Vagina (tissue), 2 donors: Measurements from ENCODE around the gene GRM4. TPM values are rescaled to one million over a fixed set of nuclear protein-coding genes. Genes with fewer than 3 reads are reported as not detected.

Experiments
- DNase-seq, 2 donors: peaks; one replicate each; pipeline ENCODE4 v3.0.0-alpha.2; 2017; ENCODE audit errors: extremely low spot score in 2 of 2
- H3K27ac ChIP-seq: fragments of 200-600 bp; sonication (generic); one replicate; pipeline ENCODE4 v1.5.1; 2019
- H3K27me3 ChIP-seq: fragments of 200-600 bp; sonication (generic); one replicate; pipeline ENCODE4 v1.5.1; 2019
- H3K36me3 ChIP-seq, 2 donors: fragments of 200-600 bp; sonication (generic); one replicate each; pipeline ENCODE4 v1.5.1; 2017 to 2019
- H3K4me1 ChIP-seq: fragments of 200-600 bp; sonication (generic); one replicate; pipeline ENCODE4 v1.5.1; 2019
- H3K4me3 ChIP-seq, 2 donors: fragments of 200-600 bp; sonication (generic); 1 replicate in 1 of 2; 2 replicates in 1 of 2; pipeline ENCODE4 v1.5.1; 2016 to 2019
- H3K9me3 ChIP-seq: fragments of 200-600 bp; sonication (generic); one replicate; pipeline ENCODE4 v1.5.1; 2019
- CTCF ChIP-seq, 3 experiments: fragments of 450-650 bp in 2 of 3; fragments of 200-600 bp in 1 of 3; sonication (generic) in 1 of 3; IDR thresholded peaks; one replicate each; pipeline ENCODE4 v1.5.1; 2017 to 2019; ENCODE audit warnings: antibody characterized with exemption in 3 of 3, mild to moderate bottlenecking in 2 of 3, moderate library complexity in 2 of 3
- POLR2A ChIP-seq, 2 donors: fragments of 450-650 bp; IDR thresholded peaks; one replicate each; pipeline ENCODE4 v1.6.1; 2017; ENCODE audit warnings: antibody characterized with exemption in 2 of 2, mild to moderate bottlenecking in 2 of 2, moderate library complexity in 2 of 2
- POLR2AphosphoS5 ChIP-seq, 2 donors: sonication (generic); formaldehyde crosslinking; IDR thresholded peaks; one replicate each; pipeline ENCODE4 v1.9.0; 2017; ENCODE audit warnings: antibody characterized with exemption in 2 of 2, mild to moderate bottlenecking in 2 of 2, low read depth in 1 of 2; ENCODE audit not compliant: insufficient read depth in 1 of 2
- intact Hi-C: fragments of 100-400 bp; cut with DNase I; formaldehyde crosslinking; loops from one replicate; pipeline ENCODE4 v1.15.1; 2023
- total RNA-seq: library from RNA; depleted of rRNA; stranded (reverse); fragments of >200 nt; gene quantifications from one replicate; pipeline ENCODE4 v1.2.3, GENCODE V29; 2016

Gene GRM4
- total RNA-seq, 1 donor from 2014 or later = not detected

GRCh38 chr6:34110610-34111009 is 35.3 kb downstream of the GRM4 start:
- Histone ChIP-seq H3K4me1 (no peaks in the 10 kb centered on the region), H3K4me3 (no peak overlapping the region), H3K27me3 (no peaks in the 10 kb centered on the region), H3K36me3 (no peaks in the 10 kb centered on the region), H3K27ac (no peak overlapping the region), H3K9me3 (no peaks in the 10 kb centered on the region)
- no peak for DNase-seq
- TF ChIP-seq POLR2A (IDR thresholded peaks at IDR 0.05) (no peak), POLR2AphosphoS5 (IDR thresholded peaks at IDR 0.05; ENCODE audit: insufficient read depth in 1 of 2, low read depth in 1 of 2) (no peak), CTCF (IDR thresholded peaks at IDR 0.05) (no peak)
- intact Hi-C loops = no loop called here

GRCh38 chr6:34108176-34108575 is 37.7 kb downstream of the GRM4 start:
- DNase-seq = no peak
- no peak overlapping the region for H3K4me3 ChIP-seq
- TF ChIP-seq POLR2AphosphoS5 (IDR thresholded peaks at IDR 0.05; ENCODE audit: insufficient read depth in 1 of 2, low read depth in 1 of 2) (no peak), POLR2A (IDR thresholded peaks at IDR 0.05) (no peak), CTCF (IDR thresholded peaks at IDR 0.05) (no peak)
- no peak overlapping the region for H3K27ac ChIP-seq
- intact Hi-C loops = no loop called here
- H3K27me3 ChIP-seq = no peaks in the 10 kb centered on the region
- H3K36me3 ChIP-seq = no peaks in the 10 kb centered on the region
- H3K9me3 ChIP-seq = no peaks in the 10 kb centered on the region
- H3K4me1 ChIP-seq = no peaks in the 10 kb centered on the region

- Histone ChIP-seq H3K36me3 (no peaks in the 10 kb centered on the region), H3K27me3 (no peaks in the 10 kb centered on the region), H3K27ac (no peak overlapping the region), H3K4me3 (no peak overlapping the region), H3K4me1 (no peaks in the 10 kb centered on the region), H3K9me3 (no peaks in the 10 kb centered on the region)
- no peak for DNase-seq
- no peak for TF ChIP-seq CTCF (IDR thresholded peaks at IDR 0.05)
- TF ChIP-seq POLR2AphosphoS5 (IDR thresholded peaks at IDR 0.05; ENCODE audit: insufficient read depth in 1 of 2, low read depth in 1 of 2) = no peak
- no peak for TF ChIP-seq POLR2A (IDR thresholded peaks at IDR 0.05)
- intact Hi-C loops = no loop called here
Observed at GRCh38 chr6:34106900-34107299, 39.0 kb downstream of the GRM4 start.

GRCh38 chr6:34106421-34106820 is 39.5 kb downstream of the GRM4 start:
- Histone ChIP-seq H3K27me3 (no peaks in the 10 kb centered on the region), H3K27ac (no peak overlapping the region), H3K4me3 (no peak overlapping the region), H3K4me1 (no peaks in the 10 kb centered on the region), H3K36me3 (no peaks in the 10 kb centered on the region), H3K9me3 (no peaks in the 10 kb centered on the region)
- intact Hi-C loops = no loop called here
- no peak for DNase-seq
- TF ChIP-seq POLR2A (IDR thresholded peaks at IDR 0.05) (no peak), CTCF (IDR thresholded peaks at IDR 0.05) (no peak), POLR2AphosphoS5 (IDR thresholded peaks at IDR 0.05; ENCODE audit: insufficient read depth in 1 of 2, low read depth in 1 of 2) (no peak)

GRCh38 chr6:34104628-34105027 is 41.3 kb downstream of the GRM4 start:
- TF ChIP-seq POLR2A (IDR thresholded peaks at IDR 0.05) (no peak), POLR2AphosphoS5 (IDR thresholded peaks at IDR 0.05; ENCODE audit: insufficient read depth in 1 of 2, low read depth in 1 of 2) (no peak), CTCF (IDR thresholded peaks at IDR 0.05) (no peak)
- Histone ChIP-seq H3K9me3 (no peaks in the 10 kb centered on the region), H3K4me1 (no peaks in the 10 kb centered on the region), H3K27me3 (no peaks in the 10 kb centered on the region), H3K4me3 (no peak overlapping the region), H3K36me3 (no peaks in the 10 kb centered on the region), H3K27ac (no peak overlapping the region)
- no peak for DNase-seq
- intact Hi-C loops = no loop called here
